Adipocyte (in vitro differentiated cells): ENCODE measurements around the gene MCOLN3.
A peak's percentile ranks its signal among the peaks of the same experiment; 100 is the strongest.

Experiments used
- DNase-seq: peaks from one replicate; pipeline ENCODE4 v3.0.0-alpha.2; 2015; ENCODE audit warnings: low read depth
- H3K27me3 ChIP-seq: replicated peaks from 2 replicates; pipeline ENCODE4 v1.7.0; 2013; ENCODE audit warnings: mild to moderate bottlenecking, low read length, moderate library complexity; ENCODE audit not compliant: control insufficient read depth, insufficient read depth
- H3K36me3 ChIP-seq: 2 replicates; pipeline ENCODE4 v1.7.0; 2013; ENCODE audit warnings: low read length, mild to moderate bottlenecking, moderate library complexity; ENCODE audit not compliant: control insufficient read depth, insufficient read depth, severe bottlenecking
- H3K4me1 ChIP-seq: 2 replicates; pipeline ENCODE4 v1.7.0; 2013; ENCODE audit warnings: mild to moderate bottlenecking, low read length, moderate library complexity; ENCODE audit not compliant: control insufficient read depth, insufficient read depth
- H3K4me3 ChIP-seq: 2 replicates; pipeline ENCODE4 v1.7.0; 2013; ENCODE audit warnings: mild to moderate bottlenecking, low read length, moderate library complexity
- H3K9ac ChIP-seq: 2 replicates; pipeline ENCODE4 v1.7.0; 2013; ENCODE audit warnings: mild to moderate bottlenecking, low read length, moderate library complexity
- H3K9me3 ChIP-seq: 2 replicates; pipeline ENCODE4 v1.7.0; 2013; ENCODE audit warnings: mild to moderate bottlenecking, low read length, moderate library complexity; ENCODE audit not compliant: control insufficient read depth

The MCOLN3 gene, protein sequence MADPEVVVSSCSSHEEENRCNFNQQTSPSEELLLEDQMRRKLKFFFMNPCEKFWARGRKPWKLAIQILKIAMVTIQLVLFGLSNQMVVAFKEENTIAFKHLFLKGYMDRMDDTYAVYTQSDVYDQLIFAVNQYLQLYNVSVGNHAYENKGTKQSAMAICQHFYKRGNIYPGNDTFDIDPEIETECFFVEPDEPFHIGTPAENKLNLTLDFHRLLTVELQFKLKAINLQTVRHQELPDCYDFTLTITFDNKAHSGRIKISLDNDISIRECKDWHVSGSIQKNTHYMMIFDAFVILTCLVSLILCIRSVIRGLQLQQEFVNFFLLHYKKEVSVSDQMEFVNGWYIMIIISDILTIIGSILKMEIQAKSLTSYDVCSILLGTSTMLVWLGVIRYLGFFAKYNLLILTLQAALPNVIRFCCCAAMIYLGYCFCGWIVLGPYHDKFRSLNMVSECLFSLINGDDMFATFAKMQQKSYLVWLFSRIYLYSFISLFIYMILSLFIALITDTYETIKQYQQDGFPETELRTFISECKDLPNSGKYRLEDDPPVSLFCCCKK

DNA sequence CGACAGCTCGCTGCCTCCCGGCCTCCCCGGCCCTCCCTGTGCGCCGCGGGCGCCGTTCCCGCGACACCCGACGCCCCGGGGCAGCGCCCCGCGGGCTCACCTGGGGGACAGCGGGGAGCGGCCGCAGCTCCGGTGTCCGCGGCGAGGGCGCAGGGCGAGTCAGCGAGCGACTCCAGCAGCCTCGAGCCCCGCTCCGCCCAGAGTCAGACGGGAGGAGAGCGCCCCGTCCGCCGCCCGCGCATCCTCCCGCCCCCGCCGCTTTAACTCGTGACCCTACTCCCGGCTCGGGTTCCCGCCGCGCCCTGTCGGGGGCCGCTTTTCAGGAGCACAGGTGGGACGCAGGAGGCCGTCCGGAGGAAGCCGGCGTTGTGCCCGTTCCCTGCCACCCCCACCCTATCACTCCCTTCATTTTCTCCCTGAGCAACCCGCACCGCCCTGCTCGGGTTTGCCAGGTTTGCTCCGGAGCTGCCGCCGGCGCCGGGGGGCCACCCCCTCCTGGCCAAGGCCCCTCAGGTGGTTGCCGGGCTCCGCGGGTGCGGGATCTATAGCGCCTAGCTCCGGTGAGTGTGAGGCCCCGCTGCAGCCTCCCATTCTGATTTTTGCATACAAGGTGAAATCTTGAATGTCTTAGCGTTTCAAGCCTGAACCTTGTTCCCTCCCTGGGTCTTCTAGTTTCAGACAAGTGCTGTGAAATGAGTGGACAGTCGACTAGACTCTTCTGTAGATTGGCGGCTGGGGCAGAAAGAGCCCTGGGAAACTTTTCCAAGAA lies at the start of gene MCOLN3:
MCOLN3 (minus strand) TSS at position 205 of the 769 bp plus-strand sequence. CDS start 3,140 bp downstream, outside the sequence.
- Histone ChIP-seq H3K9ac (no peak within 1 kb of the TSS), H3K4me3 (peak within 1 kb of the TSS; percentile 66), H3K36me3 (no peaks in the 10 kb centered on the region), H3K4me1 (no peaks in the 10 kb centered on the region), H3K27me3 (peaks cover 20% of the 10 kb centered on the region), H3K9me3 (no peaks in the 10 kb centered on the region)
- DNase-seq, result peak; percentile 50

DNA sequence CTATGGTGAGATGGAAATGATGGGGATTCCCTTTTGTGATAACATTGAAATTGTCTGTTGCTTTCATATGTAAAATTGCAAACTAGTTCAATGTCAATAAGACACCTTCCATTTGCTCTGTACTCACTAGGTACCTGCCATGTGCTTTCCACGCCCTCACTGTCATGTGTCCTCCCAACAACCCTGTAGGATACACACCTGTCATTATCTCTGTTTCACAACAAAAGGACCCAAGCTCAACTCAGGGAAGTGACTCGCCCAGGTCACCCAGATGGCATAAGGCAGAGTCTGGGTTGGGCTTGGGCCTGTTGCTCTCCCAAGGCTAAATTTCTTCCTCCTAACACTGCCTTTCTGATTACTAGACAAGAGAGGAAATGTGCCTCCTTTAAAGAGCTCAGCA lies 45.3 kb upstream of the MCOLN3 start:
- H3K9ac ChIP-seq, result no peak overlapping the region
- H3K4me3 ChIP-seq, result no peak overlapping the region
- H3K9me3 ChIP-seq, result no peaks in the 10 kb centered on the region
- DNase-seq, result no peak
- no peaks in the 10 kb centered on the region for H3K27me3 ChIP-seq
- H3K4me1 ChIP-seq, result peaks cover 8% of the 10 kb centered on the region
- no peaks in the 10 kb centered on the region for H3K36me3 ChIP-seq

DNA sequence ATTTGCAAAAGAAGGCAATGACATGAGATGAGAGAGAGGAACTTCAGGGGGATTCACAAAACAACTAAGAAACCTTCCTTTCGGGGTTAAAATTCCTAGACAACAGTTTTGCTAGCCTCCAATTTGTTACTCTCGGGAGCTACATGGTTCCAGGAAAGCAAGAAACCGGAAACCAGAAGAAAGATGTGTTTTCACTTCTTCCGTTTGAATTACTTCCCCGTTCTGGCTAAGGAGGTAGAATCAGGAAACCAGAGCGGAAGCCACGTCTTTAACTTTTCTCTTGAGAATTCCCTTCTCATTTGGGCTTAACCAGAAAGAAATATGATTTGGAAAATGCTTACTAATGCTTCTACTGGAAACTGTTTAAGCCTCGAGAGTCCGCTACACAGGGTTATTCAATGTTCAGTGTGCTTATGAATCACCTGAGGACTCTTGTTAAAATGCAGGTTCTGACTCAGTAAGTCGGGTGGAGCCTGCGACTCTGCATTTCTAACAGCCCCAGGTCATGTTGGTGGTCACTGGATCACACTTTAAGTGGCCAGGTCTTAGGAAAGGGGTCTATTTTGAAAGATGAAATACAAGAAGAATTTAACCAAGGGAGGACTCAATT lies 43.5 kb upstream of the MCOLN3 start:
- Histone ChIP-seq H3K27me3 (no peaks in the 10 kb centered on the region), H3K9ac (peak overlapping the region; percentile 57), H3K4me1 (peaks cover 11% of the 10 kb centered on the region), H3K36me3 (no peaks in the 10 kb centered on the region), H3K4me3 (peak overlapping the region; percentile 72), H3K9me3 (no peaks in the 10 kb centered on the region)
- no peak for DNase-seq

DNA sequence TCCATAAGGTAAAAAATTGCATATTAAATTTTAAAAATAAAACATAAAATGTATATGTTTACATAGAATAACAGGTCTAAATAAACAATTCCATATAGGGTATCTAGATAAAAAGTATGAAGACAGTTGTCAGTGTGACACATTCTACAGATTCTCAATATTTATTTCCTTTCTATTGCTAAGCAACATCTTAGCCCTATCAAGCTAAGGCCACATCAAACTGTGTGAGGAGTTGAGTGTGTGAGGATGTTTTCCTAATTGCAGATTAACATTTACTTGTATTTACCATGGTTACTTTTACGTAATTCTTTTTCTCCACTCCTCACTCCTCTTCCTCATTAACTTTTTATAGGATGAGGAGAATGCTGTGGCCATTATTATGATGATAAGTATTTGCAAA lies 41.9 kb upstream of the MCOLN3 start:
- Histone ChIP-seq H3K36me3 (no peaks in the 10 kb centered on the region), H3K4me3 (no peak overlapping the region), H3K27me3 (no peaks in the 10 kb centered on the region), H3K9me3 (no peaks in the 10 kb centered on the region), H3K4me1 (peaks cover 11% of the 10 kb centered on the region), H3K9ac (no peak overlapping the region)
- no peak for DNase-seq

DNA sequence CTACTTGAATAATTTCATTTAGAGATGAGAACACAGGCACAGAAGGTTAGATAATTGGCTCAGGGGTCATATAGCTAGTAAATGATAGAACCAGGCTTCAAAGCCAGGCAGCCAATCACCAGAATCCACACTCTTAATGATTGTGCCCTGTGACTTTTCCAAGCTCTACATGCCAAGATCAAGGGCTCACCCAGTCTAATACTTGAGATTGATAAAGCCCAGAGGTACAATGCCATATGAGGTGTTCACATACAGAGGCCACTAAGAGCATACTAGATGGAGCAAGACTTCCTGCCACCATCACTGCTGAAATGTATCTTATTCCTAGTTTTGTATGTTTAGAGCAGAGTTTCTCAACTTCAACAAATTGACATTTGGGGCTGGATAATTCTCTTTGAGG lies 40.9 kb upstream of the MCOLN3 start:
- Histone ChIP-seq H3K9me3 (no peaks in the 10 kb centered on the region), H3K4me3 (no peak overlapping the region), H3K27me3 (no peaks in the 10 kb centered on the region), H3K36me3 (no peaks in the 10 kb centered on the region), H3K4me1 (peaks cover 11% of the 10 kb centered on the region), H3K9ac (no peak overlapping the region)
- DNase-seq, result no peak

DNA sequence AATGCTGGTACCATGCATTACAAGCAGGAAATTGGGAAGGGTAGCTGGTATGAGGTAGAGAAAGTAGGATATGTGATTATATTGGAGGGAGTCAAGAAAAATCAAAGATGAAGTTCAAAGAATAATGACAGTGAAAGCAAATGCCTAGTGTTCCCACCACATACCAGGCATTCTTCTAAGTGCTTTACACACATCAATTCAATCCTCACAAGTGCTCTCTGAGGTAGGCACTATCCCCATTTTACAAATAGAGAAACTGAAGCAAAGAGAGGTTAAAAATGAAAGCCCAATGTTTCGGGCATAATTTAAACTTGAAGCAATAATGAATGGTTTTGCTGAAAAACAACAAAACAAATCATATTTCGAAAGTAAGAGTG lies 40.1 kb upstream of the MCOLN3 start:
- no peak overlapping the region for H3K4me3 ChIP-seq
- H3K27me3 ChIP-seq, result no peaks in the 10 kb centered on the region
- no peak for DNase-seq
- H3K4me1 ChIP-seq, result peaks cover 11% of the 10 kb centered on the region
- H3K9me3 ChIP-seq, result no peaks in the 10 kb centered on the region
- H3K36me3 ChIP-seq, result no peaks in the 10 kb centered on the region
- no peak overlapping the region for H3K9ac ChIP-seq

DNA sequence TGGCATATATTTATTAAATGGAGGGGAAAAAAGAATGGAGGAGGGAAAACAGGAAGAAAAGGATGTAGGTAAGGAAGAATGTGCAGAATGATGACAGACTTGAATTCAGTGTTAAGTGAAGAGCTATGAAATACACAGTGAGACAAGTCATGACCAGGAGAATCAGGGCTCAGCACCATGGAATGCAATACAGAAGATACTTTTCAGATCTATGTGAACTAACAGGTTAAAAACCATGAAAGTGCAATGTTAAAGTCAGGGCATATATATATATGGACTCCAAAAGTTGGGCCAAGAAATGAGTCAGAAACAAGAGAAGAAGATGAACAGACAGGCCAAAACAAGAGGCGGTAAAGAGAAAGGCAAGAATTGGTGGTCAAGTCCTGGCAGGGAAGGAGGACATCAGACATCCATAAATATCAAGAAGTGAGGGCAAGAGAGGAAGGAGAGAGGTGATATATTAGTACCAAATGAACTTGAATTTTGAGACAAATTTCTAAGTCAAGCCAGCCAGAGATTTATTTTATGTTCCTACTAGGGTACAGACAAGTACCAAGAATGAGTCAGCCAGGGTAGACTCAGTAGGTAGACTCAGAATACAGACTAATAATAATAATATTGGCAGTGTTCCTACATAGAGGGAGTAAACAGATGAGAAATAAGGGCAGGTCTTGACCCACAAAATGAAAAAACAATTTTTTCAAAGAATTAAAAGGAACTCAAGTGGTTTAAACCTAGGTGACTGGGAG lies 39.5 kb upstream of the MCOLN3 start:
- Histone ChIP-seq H3K9me3 (no peaks in the 10 kb centered on the region), H3K9ac (no peak overlapping the region), H3K36me3 (no peaks in the 10 kb centered on the region), H3K27me3 (no peaks in the 10 kb centered on the region), H3K4me3 (no peak overlapping the region), H3K4me1 (peaks cover 11% of the 10 kb centered on the region)
- no peak for DNase-seq

DNA sequence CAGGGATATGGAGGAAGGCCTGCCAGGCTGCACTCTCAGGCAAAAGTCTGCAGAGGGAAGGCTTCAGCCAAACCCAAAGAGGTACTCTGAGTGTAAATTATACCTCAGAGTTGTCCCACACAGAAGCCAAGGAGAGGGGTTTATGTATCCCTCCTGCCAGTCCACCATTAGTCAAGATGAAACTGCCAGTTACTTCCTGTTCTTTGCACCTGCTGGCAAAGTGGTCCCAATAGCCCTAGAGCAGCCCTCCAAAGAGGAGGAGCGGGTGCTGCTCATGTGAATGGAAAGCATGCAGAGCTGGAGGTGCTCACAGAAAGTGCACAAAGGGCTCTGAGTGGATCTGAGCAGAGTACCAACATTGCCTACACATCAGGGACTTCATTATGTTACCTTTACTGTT lies 37.1 kb upstream of the MCOLN3 start:
- Histone ChIP-seq H3K9me3 (no peaks in the 10 kb centered on the region), H3K4me3 (no peak overlapping the region), H3K27me3 (no peaks in the 10 kb centered on the region), H3K36me3 (no peaks in the 10 kb centered on the region), H3K4me1 (peaks cover 2% of the 10 kb centered on the region), H3K9ac (no peak overlapping the region)
- DNase-seq, result no peak

DNA sequence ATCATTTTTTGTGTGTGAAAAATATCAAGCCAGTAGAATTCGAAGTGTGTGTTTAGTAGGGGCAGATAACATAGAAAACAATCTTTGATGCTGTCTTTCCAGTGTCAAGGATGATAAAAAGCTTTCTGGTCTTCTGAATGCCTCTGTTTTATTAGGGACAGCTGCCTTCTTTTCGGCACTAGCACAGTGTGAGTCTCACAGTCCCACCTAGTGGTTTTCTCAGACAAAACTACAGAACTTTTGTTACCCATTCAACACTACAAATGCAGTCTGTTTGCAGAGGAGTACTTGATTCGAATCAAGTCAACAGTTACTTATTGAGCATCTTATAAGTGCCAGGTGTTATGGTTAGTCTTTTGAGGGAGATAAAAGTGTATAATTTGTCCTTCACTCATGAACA lies 30.6 kb upstream of the MCOLN3 start:
- H3K36me3 ChIP-seq, result no peaks in the 10 kb centered on the region
- H3K9me3 ChIP-seq, result no peaks in the 10 kb centered on the region
- H3K4me1 ChIP-seq, result no peaks in the 10 kb centered on the region
- DNase-seq, result peak; percentile 58
- no peaks in the 10 kb centered on the region for H3K27me3 ChIP-seq
- H3K4me3 ChIP-seq, result no peak overlapping the region
- H3K9ac ChIP-seq, result no peak overlapping the region

DNA sequence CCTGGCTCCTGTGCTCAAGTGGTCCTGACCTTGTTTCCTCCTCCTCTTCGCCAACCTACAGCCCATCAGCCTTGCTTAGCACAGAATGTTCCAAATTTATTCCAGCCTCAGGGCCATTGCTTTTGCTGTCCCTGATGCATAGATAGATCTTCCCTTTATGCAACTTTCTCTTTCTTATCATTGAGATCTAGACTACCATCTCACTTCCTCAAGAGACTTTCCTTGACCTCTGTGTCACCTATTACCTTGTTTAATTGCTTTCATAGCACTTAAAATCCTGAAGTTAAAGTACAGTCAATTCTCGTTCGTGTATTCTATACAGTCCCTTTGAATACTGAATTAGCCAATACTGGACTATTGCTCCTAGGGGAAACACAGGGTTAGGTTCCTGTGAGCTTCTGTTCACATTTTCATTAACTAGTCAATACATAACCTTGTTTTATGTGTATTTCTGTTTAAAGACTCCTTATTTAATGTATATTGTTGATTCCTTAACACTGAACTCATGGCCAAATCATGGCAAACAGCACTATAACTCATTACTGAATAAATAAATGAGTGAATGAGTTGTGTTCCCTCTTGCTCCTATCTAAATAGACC lies 26.2 kb upstream of the MCOLN3 start:
- no peak overlapping the region for H3K9ac ChIP-seq
- H3K4me3 ChIP-seq, result no peak overlapping the region
- no peaks in the 10 kb centered on the region for H3K9me3 ChIP-seq
- H3K27me3 ChIP-seq, result no peaks in the 10 kb centered on the region
- no peaks in the 10 kb centered on the region for H3K36me3 ChIP-seq
- no peak for DNase-seq
- H3K4me1 ChIP-seq, result no peaks in the 10 kb centered on the region
